Measurements from ENCODE around the gene PARP3.

DNA sequence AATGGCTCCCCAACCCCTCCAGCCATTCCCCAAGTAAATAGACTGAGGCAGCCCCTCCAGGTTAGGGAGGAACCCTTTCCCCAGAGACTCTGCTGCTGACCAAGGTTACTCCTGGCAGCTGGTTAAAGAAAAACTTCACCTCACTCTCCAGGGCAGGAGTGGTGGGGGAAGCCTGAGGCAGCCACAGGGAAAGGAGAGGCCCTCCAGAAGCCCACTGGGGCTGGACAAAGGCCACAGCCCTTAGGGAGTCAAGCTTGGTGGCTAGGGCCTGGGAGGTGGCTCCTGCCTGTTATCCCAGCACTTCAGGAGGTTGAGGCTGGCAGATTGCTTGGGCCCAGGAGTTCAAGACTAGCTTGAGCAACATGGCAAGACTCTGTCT is 42.1 kb downstream of the PARP3 start:
- TF ChIP-seq EZH2 (IDR thresholded peaks at IDR 0.05; ENCODE audit: borderline replicate concordance, low read depth, low read length), result no peak
- TF ChIP-seq GTF2F1 (IDR thresholded peaks at IDR 0.05; ENCODE audit: low read depth, low read length), result no peak
- TF ChIP-seq, protein P1, sequence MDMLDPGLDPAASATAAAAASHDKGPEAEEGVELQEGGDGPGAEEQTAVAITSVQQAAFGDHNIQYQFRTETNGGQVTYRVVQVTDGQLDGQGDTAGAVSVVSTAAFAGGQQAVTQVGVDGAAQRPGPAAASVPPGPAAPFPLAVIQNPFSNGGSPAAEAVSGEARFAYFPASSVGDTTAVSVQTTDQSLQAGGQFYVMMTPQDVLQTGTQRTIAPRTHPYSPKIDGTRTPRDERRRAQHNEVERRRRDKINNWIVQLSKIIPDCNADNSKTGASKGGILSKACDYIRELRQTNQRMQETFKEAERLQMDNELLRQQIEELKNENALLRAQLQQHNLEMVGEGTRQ (CRISPR knock-in tag; IDR thresholded peaks at IDR 0.05), result no peak
- TF ChIP-seq DPF2 (IDR thresholded peaks at IDR 0.05), result no peak
- TF ChIP-seq, protein P2, sequence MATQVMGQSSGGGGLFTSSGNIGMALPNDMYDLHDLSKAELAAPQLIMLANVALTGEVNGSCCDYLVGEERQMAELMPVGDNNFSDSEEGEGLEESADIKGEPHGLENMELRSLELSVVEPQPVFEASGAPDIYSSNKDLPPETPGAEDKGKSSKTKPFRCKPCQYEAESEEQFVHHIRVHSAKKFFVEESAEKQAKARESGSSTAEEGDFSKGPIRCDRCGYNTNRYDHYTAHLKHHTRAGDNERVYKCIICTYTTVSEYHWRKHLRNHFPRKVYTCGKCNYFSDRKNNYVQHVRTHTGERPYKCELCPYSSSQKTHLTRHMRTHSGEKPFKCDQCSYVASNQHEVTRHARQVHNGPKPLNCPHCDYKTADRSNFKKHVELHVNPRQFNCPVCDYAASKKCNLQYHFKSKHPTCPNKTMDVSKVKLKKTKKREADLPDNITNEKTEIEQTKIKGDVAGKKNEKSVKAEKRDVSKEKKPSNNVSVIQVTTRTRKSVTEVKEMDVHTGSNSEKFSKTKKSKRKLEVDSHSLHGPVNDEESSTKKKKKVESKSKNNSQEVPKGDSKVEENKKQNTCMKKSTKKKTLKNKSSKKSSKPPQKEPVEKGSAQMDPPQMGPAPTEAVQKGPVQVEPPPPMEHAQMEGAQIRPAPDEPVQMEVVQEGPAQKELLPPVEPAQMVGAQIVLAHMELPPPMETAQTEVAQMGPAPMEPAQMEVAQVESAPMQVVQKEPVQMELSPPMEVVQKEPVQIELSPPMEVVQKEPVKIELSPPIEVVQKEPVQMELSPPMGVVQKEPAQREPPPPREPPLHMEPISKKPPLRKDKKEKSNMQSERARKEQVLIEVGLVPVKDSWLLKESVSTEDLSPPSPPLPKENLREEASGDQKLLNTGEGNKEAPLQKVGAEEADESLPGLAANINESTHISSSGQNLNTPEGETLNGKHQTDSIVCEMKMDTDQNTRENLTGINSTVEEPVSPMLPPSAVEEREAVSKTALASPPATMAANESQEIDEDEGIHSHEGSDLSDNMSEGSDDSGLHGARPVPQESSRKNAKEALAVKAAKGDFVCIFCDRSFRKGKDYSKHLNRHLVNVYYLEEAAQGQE (IDR thresholded peaks at IDR 0.05; ENCODE audit: borderline replicate concordance), result no peak
- TF ChIP-seq, protein P2 (CRISPR knock-in tag; IDR thresholded peaks at IDR 0.05; ENCODE audit: low read depth), result no peak
- no peak for TF ChIP-seq POLR2A (conservative IDR thresholded peaks at IDR 0.05)
- TF ChIP-seq, protein P3, sequence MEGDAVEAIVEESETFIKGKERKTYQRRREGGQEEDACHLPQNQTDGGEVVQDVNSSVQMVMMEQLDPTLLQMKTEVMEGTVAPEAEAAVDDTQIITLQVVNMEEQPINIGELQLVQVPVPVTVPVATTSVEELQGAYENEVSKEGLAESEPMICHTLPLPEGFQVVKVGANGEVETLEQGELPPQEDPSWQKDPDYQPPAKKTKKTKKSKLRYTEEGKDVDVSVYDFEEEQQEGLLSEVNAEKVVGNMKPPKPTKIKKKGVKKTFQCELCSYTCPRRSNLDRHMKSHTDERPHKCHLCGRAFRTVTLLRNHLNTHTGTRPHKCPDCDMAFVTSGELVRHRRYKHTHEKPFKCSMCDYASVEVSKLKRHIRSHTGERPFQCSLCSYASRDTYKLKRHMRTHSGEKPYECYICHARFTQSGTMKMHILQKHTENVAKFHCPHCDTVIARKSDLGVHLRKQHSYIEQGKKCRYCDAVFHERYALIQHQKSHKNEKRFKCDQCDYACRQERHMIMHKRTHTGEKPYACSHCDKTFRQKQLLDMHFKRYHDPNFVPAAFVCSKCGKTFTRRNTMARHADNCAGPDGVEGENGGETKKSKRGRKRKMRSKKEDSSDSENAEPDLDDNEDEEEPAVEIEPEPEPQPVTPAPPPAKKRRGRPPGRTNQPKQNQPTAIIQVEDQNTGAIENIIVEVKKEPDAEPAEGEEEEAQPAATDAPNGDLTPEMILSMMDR (IDR thresholded peaks at IDR 0.05 in 2 of 3, conservative IDR thresholded peaks at IDR 0.05 in 1 of 3; ENCODE audit: insufficient read depth in 2 of 3, low read depth in 1 of 3, low read length in 3 of 3), result no peak
- TF ChIP-seq RBBP5 (IDR thresholded peaks at IDR 0.05; ENCODE audit: borderline replicate concordance, insufficient read depth, low read length, poor library complexity, severe bottlenecking), result no peak
- TF ChIP-seq, protein P4, sequence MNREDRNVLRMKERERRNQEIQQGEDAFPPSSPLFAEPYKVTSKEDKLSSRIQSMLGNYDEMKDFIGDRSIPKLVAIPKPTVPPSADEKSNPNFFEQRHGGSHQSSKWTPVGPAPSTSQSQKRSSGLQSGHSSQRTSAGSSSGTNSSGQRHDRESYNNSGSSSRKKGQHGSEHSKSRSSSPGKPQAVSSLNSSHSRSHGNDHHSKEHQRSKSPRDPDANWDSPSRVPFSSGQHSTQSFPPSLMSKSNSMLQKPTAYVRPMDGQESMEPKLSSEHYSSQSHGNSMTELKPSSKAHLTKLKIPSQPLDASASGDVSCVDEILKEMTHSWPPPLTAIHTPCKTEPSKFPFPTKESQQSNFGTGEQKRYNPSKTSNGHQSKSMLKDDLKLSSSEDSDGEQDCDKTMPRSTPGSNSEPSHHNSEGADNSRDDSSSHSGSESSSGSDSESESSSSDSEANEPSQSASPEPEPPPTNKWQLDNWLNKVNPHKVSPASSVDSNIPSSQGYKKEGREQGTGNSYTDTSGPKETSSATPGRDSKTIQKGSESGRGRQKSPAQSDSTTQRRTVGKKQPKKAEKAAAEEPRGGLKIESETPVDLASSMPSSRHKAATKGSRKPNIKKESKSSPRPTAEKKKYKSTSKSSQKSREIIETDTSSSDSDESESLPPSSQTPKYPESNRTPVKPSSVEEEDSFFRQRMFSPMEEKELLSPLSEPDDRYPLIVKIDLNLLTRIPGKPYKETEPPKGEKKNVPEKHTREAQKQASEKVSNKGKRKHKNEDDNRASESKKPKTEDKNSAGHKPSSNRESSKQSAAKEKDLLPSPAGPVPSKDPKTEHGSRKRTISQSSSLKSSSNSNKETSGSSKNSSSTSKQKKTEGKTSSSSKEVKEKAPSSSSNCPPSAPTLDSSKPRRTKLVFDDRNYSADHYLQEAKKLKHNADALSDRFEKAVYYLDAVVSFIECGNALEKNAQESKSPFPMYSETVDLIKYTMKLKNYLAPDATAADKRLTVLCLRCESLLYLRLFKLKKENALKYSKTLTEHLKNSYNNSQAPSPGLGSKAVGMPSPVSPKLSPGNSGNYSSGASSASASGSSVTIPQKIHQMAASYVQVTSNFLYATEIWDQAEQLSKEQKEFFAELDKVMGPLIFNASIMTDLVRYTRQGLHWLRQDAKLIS (CRISPR knock-in tag; IDR thresholded peaks at IDR 0.05), result no peak
- no peak for TF ChIP-seq TCF7L2 (IDR thresholded peaks at IDR 0.05; ENCODE audit: low read depth, low read length)
- no peak for TF ChIP-seq ZNF140 (CRISPR knock-in tag; IDR thresholded peaks at IDR 0.05)
